Esophagus muscularis mucosa (tissue), 4 donors: ENCODE results near the gene MLLT3. TPM values are rescaled to one million over a fixed set of nuclear protein-coding genes. Genes with fewer than 3 reads are reported as not detected.
A peak's percentile ranks its signal among the peaks of the same experiment; 100 is the strongest.

Source experiments
- DNase-seq: peaks from one replicate; pipeline ENCODE4 v3.0.0-alpha.2; 2017; ENCODE audit errors: extremely low spot score
- H3K27ac ChIP-seq, 4 donors: fragments of 200-600 bp; sonication (generic); replicated peaks in 1 of 4; 1 replicate in 3 of 4; 2 replicates in 1 of 4; pipeline ENCODE4 v1.5.1; 2016 to 2019; ENCODE audit warnings: mild to moderate bottlenecking in 1 of 4
- H3K27me3 ChIP-seq, 4 donors: fragments of 200-600 bp; sonication (generic); one replicate each; pipeline versions ENCODE4 v1.5.1 to v1.6.0; 2016 to 2019
- H3K36me3 ChIP-seq, 4 donors: fragments of 200-600 bp; sonication (generic); one replicate each; pipeline ENCODE4 v1.5.1; 2016 to 2019
- H3K4me1 ChIP-seq, 4 donors: fragments of 200-600 bp; sonication (generic); one replicate each; pipeline ENCODE4 v1.5.1; 2016 to 2019
- H3K4me3 ChIP-seq, 4 donors: fragments of 200-600 bp; sonication (generic); 1 replicate in 2 of 4; 2 replicates in 2 of 4; pipeline ENCODE4 v1.5.1; 2016 to 2019; ENCODE audit warnings: mild to moderate bottlenecking in 4 of 4, moderate library complexity in 1 of 4
- H3K9me3 ChIP-seq, 4 donors: fragments of 200-600 bp; sonication (generic); 1 replicate in 3 of 4; 2 replicates in 1 of 4; pipeline ENCODE4 v1.5.1; 2016 to 2019
- CTCF ChIP-seq, 3 experiments: fragments of 200-600 bp in 2 of 3; fragments of 450-650 bp in 1 of 3; sonication (generic) in 2 of 3; IDR thresholded peaks; one replicate each; pipeline ENCODE4 v1.5.1; 2017 to 2019; ENCODE audit warnings: antibody characterized with exemption in 3 of 3, mild to moderate bottlenecking in 2 of 3, moderate library complexity in 1 of 3
- EP300 ChIP-seq: sonication (generic); formaldehyde crosslinking; IDR thresholded peaks from one replicate; pipeline ENCODE4 v1.6.1; 2017; ENCODE audit warnings: antibody characterized with exemption
- POLR2A ChIP-seq: fragments of 450-650 bp; IDR thresholded peaks from one replicate; pipeline ENCODE4 v1.6.1; 2017; ENCODE audit warnings: antibody characterized with exemption, moderate library complexity, mild to moderate bottlenecking, low read depth
- POLR2AphosphoS5 ChIP-seq, 2 donors: sonication (generic); formaldehyde crosslinking; IDR thresholded peaks; one replicate each; pipeline ENCODE4 v1.6.1; 2017; ENCODE audit warnings: antibody characterized with exemption in 2 of 2
- WGBS: methylation state at CpG from one replicate; pipeline ENCODE4 v1.1.5; 2018; 5-methylcytosine and 5-hydroxymethylcytosine counted together
- intact Hi-C: fragments of 100-400 bp; cut with DNase I; formaldehyde crosslinking; loops from one replicate; pipeline ENCODE4 v1.15.1; 2023
- total RNA-seq, 4 donors: library from RNA; depleted of rRNA; stranded (reverse); fragments of >200 nt; gene quantifications; one replicate each; pipeline versions ENCODE4 v1.1.0 to v1.2.1, GENCODE V29; 2016

The MLLT3 gene
- total RNA-seq, 4 donors from 2014 or later = 14.1 to 30.7 (median 18.0) TPM

DNA sequence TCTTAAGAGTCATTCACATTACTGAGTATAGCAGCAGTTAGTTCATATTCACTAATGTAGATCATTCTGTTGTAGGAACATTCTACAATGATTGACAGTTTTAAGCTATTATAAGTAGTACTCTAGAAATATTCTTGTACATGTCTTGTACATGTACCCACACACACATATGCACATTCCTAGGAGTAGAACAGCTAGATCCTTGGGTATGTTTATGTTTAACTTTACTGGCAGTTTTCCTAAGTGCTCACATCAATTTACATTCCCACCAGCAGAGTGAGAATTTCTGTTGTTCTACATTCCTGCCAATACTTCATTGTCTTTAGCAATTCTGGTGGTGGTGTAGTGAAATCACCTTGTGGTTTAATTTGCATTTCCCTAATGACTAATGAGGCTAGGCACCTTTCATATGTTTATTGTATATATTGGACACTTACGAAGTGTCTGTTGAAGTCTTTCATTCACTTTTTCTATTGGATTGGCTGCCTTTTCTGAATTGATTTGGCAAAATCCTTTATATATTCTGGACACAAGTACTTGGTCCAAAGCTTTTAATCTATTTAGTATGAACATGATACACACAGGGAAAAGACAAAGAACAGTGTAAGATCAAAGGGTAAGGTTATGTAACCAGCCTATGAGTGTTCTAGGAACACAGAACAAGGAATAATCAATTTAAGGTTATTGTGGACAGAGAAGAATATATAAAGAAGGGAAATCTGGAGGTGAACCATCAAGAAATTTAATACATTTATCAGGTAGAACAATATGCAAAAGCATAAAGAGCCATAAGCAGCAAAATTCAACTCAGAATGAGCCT, 95.6 kb downstream of the MLLT3 start:
- Histone ChIP-seq H3K4me1 (peaks cover 0 to 22% (median 13%) of the 10 kb centered on the region in 4 donors), H3K27ac (no peak overlapping the region), H3K36me3 (no peaks in the 10 kb centered on the region), H3K9me3 (no peaks in the 10 kb centered on the region), H3K27me3 (no peaks in the 10 kb centered on the region), H3K4me3 (no peak overlapping the region)
- no peak for TF ChIP-seq POLR2A
- no peak for TF ChIP-seq POLR2AphosphoS5 (IDR thresholded peaks at IDR 0.05)
- TF ChIP-seq CTCF (IDR thresholded peaks at IDR 0.05) = peak in 1 of 3 experiments; percentile 18
- WGBS = 88% methylated on average over 1 of the region's 1 CpG
- intact Hi-C loops = no loop called here
- no peak for DNase-seq

- Histone ChIP-seq H3K4me1 (peaks cover 0 to 18% (median 15%) of the 10 kb centered on the region in 4 donors), H3K9me3 (no peaks in the 10 kb centered on the region), H3K27ac (no peak overlapping the region), H3K27me3 (no peaks in the 10 kb centered on the region), H3K4me3 (no peak overlapping the region), H3K36me3 (no peaks in the 10 kb centered on the region)
- intact Hi-C loops = no loop called here
- peak in 1 of 3 experiments; percentile 4 for TF ChIP-seq CTCF (IDR thresholded peaks at IDR 0.05)
- TF ChIP-seq POLR2A = no peak
- WGBS = 98% methylated on average over 2 of the region's 2 CpGs
- no peak for DNase-seq
Measured at GRCh38 chr9:20524776-20525175, 97.5 kb downstream of the MLLT3 start.

DNA sequence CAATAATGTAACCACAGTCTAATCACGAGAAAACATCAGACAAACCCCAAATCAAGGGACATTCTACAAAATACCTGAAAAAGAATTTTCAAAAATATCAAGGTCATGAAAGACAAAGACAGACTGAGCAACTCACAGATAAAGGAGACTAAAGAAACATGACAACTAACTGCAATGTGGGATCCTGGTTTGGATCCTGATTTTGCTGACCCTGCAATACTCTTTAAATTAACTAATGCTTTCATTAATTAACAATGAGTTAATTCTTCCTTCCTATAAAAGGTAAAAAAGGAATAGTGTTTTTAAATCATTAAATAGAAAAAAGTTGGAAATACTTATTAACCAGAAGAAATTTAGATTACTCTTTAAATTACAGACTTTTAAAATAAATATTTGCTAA, 103.6 kb downstream of the MLLT3 start:
- 97% methylated on average over 1 of the region's 1 CpG for WGBS
- Histone ChIP-seq H3K9me3 (no peaks in the 10 kb centered on the region), H3K27me3 (no peaks in the 10 kb centered on the region), H3K36me3 (no peaks in the 10 kb centered on the region), H3K4me3 (no peak overlapping the region), H3K4me1 (peaks cover 0 to 12% (median 3%) of the 10 kb centered on the region in 4 donors), H3K27ac (no peak overlapping the region)
- TF ChIP-seq POLR2AphosphoS5 (IDR thresholded peaks at IDR 0.05) (no peak), EP300 (no peak), CTCF (IDR thresholded peaks at IDR 0.05) (no peak), POLR2A (no peak)
- DNase-seq = no peak
- intact Hi-C loops = no loop called here

- whole genome bisulfite sequencing = 95% methylated on average over 11 of the region's 11 CpGs
- no peaks in the 10 kb centered on the region for H3K36me3 ChIP-seq
- DNase-seq = no peak
- H3K27me3 ChIP-seq = no peaks in the 10 kb centered on the region
- peaks cover 13 to 29% (median 24%) of the 10 kb centered on the region in 4 donors for H3K4me1 ChIP-seq
- no peak overlapping the region for H3K27ac ChIP-seq
- intact Hi-C loops = no loop called here
- no peaks in the 10 kb centered on the region for H3K9me3 ChIP-seq
- no peak overlapping the region for H3K4me3 ChIP-seq
- TF ChIP-seq POLR2A = no peak
- no peak for TF ChIP-seq CTCF (IDR thresholded peaks at IDR 0.05)
- no peak for TF ChIP-seq EP300
- TF ChIP-seq POLR2AphosphoS5 (IDR thresholded peaks at IDR 0.05) = no peak
Measured at GRCh38 chr9:20513126-20513913, 109.0 kb downstream of the MLLT3 start.
